OCI-LY1 (cell line): Measurements from ENCODE around the gene ANKDD1B.

Source experiments
- H2AFZ ChIP-seq: fragments of 200-600 bp; sonication (generic), shearing (Covaris generic); 2 replicates; pipeline ENCODE4 v1.6.0; 2014; ENCODE audit warnings: antibody characterized with exemption, mild to moderate bottlenecking, low read length
- H3F3A ChIP-seq: fragments of 200-600 bp; sonication (generic), shearing (Covaris generic); 2 replicates; pipeline ENCODE4 v1.6.0; 2014; ENCODE audit warnings: mild to moderate bottlenecking, antibody characterized with exemption, low read length, moderate library complexity; ENCODE audit not compliant: insufficient read depth
- H3K27ac ChIP-seq: fragments of 200-600 bp; sonication (generic); 2 replicates; pipeline ENCODE4 v1.5.1; 2014; ENCODE audit warnings: low read length, mixed run types, mild to moderate bottlenecking, low read depth; ENCODE audit not compliant: poor library complexity, severe bottlenecking
- H3K27me3 ChIP-seq: fragments of 200-600 bp; sonication (generic); 2 replicates; pipeline ENCODE4 v1.6.0; 2014; ENCODE audit warnings: antibody characterized with exemption, mild to moderate bottlenecking, low read length, moderate library complexity; ENCODE audit not compliant: insufficient read depth
- H3K36me3 ChIP-seq: fragments of 200-600 bp; sonication (generic); 2 replicates; pipeline ENCODE4 v1.6.1; 2014; ENCODE audit warnings: mild to moderate bottlenecking, antibody characterized with exemption, low read length, moderate library complexity, mixed read lengths; ENCODE audit not compliant: insufficient read depth
- H3K4me1 ChIP-seq: fragments of 200-600 bp; sonication (generic); 2 replicates; pipeline ENCODE4 v1.5.1; 2014; ENCODE audit warnings: mild to moderate bottlenecking, low read length, moderate library complexity; ENCODE audit not compliant: insufficient read depth, severe bottlenecking
- H3K4me2 ChIP-seq: fragments of 200-600 bp; sonication (generic), shearing (Covaris generic); 2 replicates; pipeline ENCODE4 v1.6.1; 2014; ENCODE audit warnings: low read length
- H3K4me3 ChIP-seq: fragments of 200-600 bp; sonication (generic); 2 replicates; pipeline ENCODE4 v1.5.1; 2014; ENCODE audit warnings: low read length, low read depth, mild to moderate bottlenecking, mixed read lengths; ENCODE audit not compliant: poor library complexity, severe bottlenecking
- H3K79me2 ChIP-seq: fragments of 200-600 bp; shearing (Covaris generic); 2 replicates; pipeline ENCODE4 v1.6.1; 2016; ENCODE audit warnings: mixed run types, low read length, mixed read lengths; ENCODE audit not compliant: insufficient read depth
- H3K9ac ChIP-seq: fragments of 200-600 bp; sonication (generic), shearing (Covaris generic); 2 replicates; pipeline ENCODE4 v1.6.1; 2014; ENCODE audit warnings: mild to moderate bottlenecking, low read length, mixed read lengths
- H3K9me2 ChIP-seq: fragments of 200-600 bp; sonication (generic), shearing (Covaris generic); 2 replicates; pipeline ENCODE4 v1.6.1; 2014; ENCODE audit warnings: low read depth, mild to moderate bottlenecking, low read length, mixed read lengths
- H3K9me3 ChIP-seq: fragments of 200-600 bp; shearing (Covaris generic); 2 replicates; pipeline ENCODE4 v1.6.1; 2014; ENCODE audit warnings: low read length, mixed read lengths
- H4K20me1 ChIP-seq: fragments of 200-600 bp; sonication (generic), shearing (Covaris generic); 2 replicates; pipeline ENCODE4 v1.6.0; 2016; ENCODE audit warnings: mild to moderate bottlenecking, low read length; ENCODE audit not compliant: insufficient read depth
- CTCF ChIP-seq: fragments of 200-600 bp; sonication (generic), shearing (Covaris generic); IDR thresholded peaks from 2 replicates; pipeline ENCODE4 v1.5.1; 2017; ENCODE audit warnings: mild to moderate bottlenecking, antibody characterized with exemption, low read length, moderate library complexity, mixed read lengths
- EZH2 ChIP-seq: fragments of 200-600 bp; sonication (generic), shearing (Covaris generic); IDR thresholded peaks from 2 replicates; pipeline ENCODE4 v1.8.0; 2017; ENCODE audit warnings: borderline replicate concordance, mixed run types, mild to moderate bottlenecking, antibody characterized with exemption, low read length, moderate library complexity, mixed read lengths

ANKDD1B gene

GRCh38 chr5:75630875-75631274 is 19.6 kb downstream of the ANKDD1B start:
- Histone ChIP-seq H3K4me3 (no peak overlapping the region), H3K4me1 (no peaks in the 10 kb centered on the region), H3K36me3 (no peaks in the 10 kb centered on the region), H3K79me2 (no peaks in the 10 kb centered on the region), H3K9ac (no peak overlapping the region), H3K9me3 (no peaks in the 10 kb centered on the region), H3F3A (no peaks in the 10 kb centered on the region), H4K20me1 (no peaks in the 10 kb centered on the region), H3K27ac (no peak overlapping the region), H2AFZ (no peak overlapping the region), H3K27me3 (no peaks in the 10 kb centered on the region), H3K9me2 (no peaks in the 10 kb centered on the region), H3K4me2 (no peak overlapping the region)
- TF ChIP-seq EZH2, result no peak
- no peak for TF ChIP-seq CTCF

DNA sequence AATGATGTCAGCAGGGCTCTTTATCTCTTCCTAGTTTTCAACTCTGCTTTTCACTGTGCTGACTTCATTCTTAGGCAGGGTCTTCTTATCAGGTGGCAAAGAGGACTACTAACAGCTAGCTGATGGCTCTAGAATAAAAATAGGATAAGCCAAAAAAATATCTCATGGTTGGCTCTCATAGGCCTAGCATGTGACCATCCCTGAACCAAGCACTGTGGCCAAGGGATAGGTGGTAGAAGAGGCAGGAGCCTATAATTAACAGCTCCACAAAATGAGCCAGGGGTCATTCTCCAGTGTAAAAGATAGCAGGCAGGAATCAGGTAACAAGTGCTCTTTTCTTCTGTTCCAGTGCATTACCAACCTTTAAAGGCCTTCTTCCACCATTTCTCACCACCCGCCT is 21.1 kb downstream of the ANKDD1B start:
- H3F3A ChIP-seq, result no peaks in the 10 kb centered on the region
- no peaks in the 10 kb centered on the region for H3K36me3 ChIP-seq
- no peaks in the 10 kb centered on the region for H4K20me1 ChIP-seq
- no peak overlapping the region for H3K4me2 ChIP-seq
- no peaks in the 10 kb centered on the region for H3K9me3 ChIP-seq
- H3K27ac ChIP-seq, result no peak overlapping the region
- H3K79me2 ChIP-seq, result no peaks in the 10 kb centered on the region
- TF ChIP-seq EZH2, result no peak
- no peak for TF ChIP-seq CTCF
- no peak overlapping the region for H3K4me3 ChIP-seq
- no peaks in the 10 kb centered on the region for H3K4me1 ChIP-seq
- H3K9ac ChIP-seq, result no peak overlapping the region
- H3K9me2 ChIP-seq, result no peaks in the 10 kb centered on the region
- H3K27me3 ChIP-seq, result no peaks in the 10 kb centered on the region
- no peak overlapping the region for H2AFZ ChIP-seq

GRCh38 chr5:75637949-75638348 is 26.7 kb downstream of the ANKDD1B start:
- H3K4me3 ChIP-seq, result no peak overlapping the region
- H3K27ac ChIP-seq, result no peak overlapping the region
- H3K27me3 ChIP-seq, result 0 out of 2 replicates have a peak, but pooled peaks cover 3% of the 10 kb centered on the region
- no peaks in the 10 kb centered on the region for H3K4me1 ChIP-seq
- no peaks in the 10 kb centered on the region for H3K9me2 ChIP-seq
- H4K20me1 ChIP-seq, result no peaks in the 10 kb centered on the region
- H3K79me2 ChIP-seq, result no peaks in the 10 kb centered on the region
- no peaks in the 10 kb centered on the region for H3K9me3 ChIP-seq
- TF ChIP-seq CTCF (no peak), EZH2 (no peak)
- no peak overlapping the region for H2AFZ ChIP-seq
- no peak overlapping the region for H3K9ac ChIP-seq
- no peaks in the 10 kb centered on the region for H3F3A ChIP-seq
- no peak overlapping the region for H3K4me2 ChIP-seq
- H3K36me3 ChIP-seq, result no peaks in the 10 kb centered on the region
